B cell (primary cell): ENCODE data around the gene EEF1A2. TPM values are rescaled to one million over a fixed set of nuclear protein-coding genes. Genes with fewer than 3 reads are reported as not detected.

ENCODE experiments used
- ATAC-seq: fragments of 200-7000 bp; cut with Tn5 transposase; one replicate; pipeline ENCODE4 v1.10.0; 2021; ENCODE audit warnings: low read depth, mild to moderate bottlenecking, moderate number of reproducible peaks, moderate library complexity
- CTCF ChIA-PET: fragments of 350-600 bp; sonication (Branson Sonifier 250); formaldehyde crosslinking; loops from one replicate; lab custom pipeline; 2021; ENCODE audit warnings: antibody characterized with exemption, inconsistent platforms; lab: Charles Lee
- POLR2A ChIA-PET: fragments of 350-600 bp; sonication (Branson Sonifier 250); formaldehyde crosslinking; loops from one replicate; lab custom pipeline; 2021; ENCODE audit warnings: antibody characterized with exemption; lab: Charles Lee
- DNase-seq: peaks from one replicate; pipeline ENCODE4 v3.0.0; 2013
- H2AFZ ChIP-seq: 2 replicates; pipeline ENCODE4 v1.6.1; 2012; ENCODE audit warnings: mild to moderate bottlenecking, low read depth, low read length; ENCODE audit not compliant: insufficient read depth, poor library complexity, severe bottlenecking
- H3K27ac ChIP-seq, 2 donors: 1 replicate in 1 of 2; 2 replicates in 1 of 2; pipeline ENCODE4 v1.5.1; 2012 to 2013; ENCODE audit warnings: low read length in 2 of 2, mild to moderate bottlenecking in 2 of 2, moderate library complexity in 1 of 2
- H3K27me3 ChIP-seq, 4 experiments: fragments of 200-600 bp in 1 of 4; sonication (generic) in 1 of 4; replicated peaks in 1 of 4; 1 replicate in 2 of 4; 2 replicates in 2 of 4; pipeline versions ENCODE4 v1.6.1 to v1.7.0; 2013 to 2016; ENCODE audit warnings: low read length in 3 of 4, mild to moderate bottlenecking in 2 of 4, mixed read lengths in 1 of 4, moderate library complexity in 1 of 4; ENCODE audit not compliant: insufficient read depth in 4 of 4, control insufficient read depth in 3 of 4; ENCODE audit errors: control extremely low read depth in 1 of 4
- H3K36me3 ChIP-seq, 2 experiments: replicated peaks in 1 of 2; 1 replicate in 1 of 2; 2 replicates in 1 of 2; pipeline versions ENCODE4 v1.6.1 to v1.7.1; 2013; ENCODE audit warnings: low read length in 1 of 2; ENCODE audit not compliant: insufficient read depth in 2 of 2, control insufficient read depth in 1 of 2; ENCODE audit errors: control extremely low read depth in 1 of 2, extremely low read depth in 1 of 2
- H3K4me1 ChIP-seq, 2 donors: fragments of 200-600 bp in 1 of 2; sonication (generic) in 1 of 2; 1 replicate in 1 of 2; 2 replicates in 1 of 2; pipeline versions ENCODE4 v1.5.1 to v1.6.1; 2013 to 2017; ENCODE audit warnings: low read length in 2 of 2; ENCODE audit not compliant: control insufficient read depth in 2 of 2, insufficient read depth in 2 of 2
- H3K4me2 ChIP-seq: replicated peaks from 2 replicates; pipeline ENCODE3; 2012; ENCODE audit warnings: mild to moderate bottlenecking, low read depth, low read length; ENCODE audit not compliant: poor library complexity, severe bottlenecking
- H3K4me3 ChIP-seq, 5 experiments: fragments of 200-600 bp in 1 of 5; sonication (generic) in 1 of 5; 1 replicate in 3 of 5; 2 replicates in 2 of 5; pipeline versions ENCODE4 v1.5.1 to v1.7.0; 2011 to 2016; ENCODE audit warnings: low read length in 4 of 5, mild to moderate bottlenecking in 4 of 5, low read depth in 2 of 5, control low read depth in 1 of 5, moderate library complexity in 1 of 5; ENCODE audit not compliant: insufficient read depth in 1 of 5; ENCODE audit errors: control extremely low read depth in 1 of 5, extremely low read depth in 1 of 5
- H3K79me2 ChIP-seq: fragments of 200-600 bp; sonication (generic); one replicate; pipeline ENCODE4 v1.6.0; 2016; ENCODE audit warnings: low read length; ENCODE audit not compliant: control insufficient read depth, insufficient read depth
- H3K9ac ChIP-seq: fragments of 200-600 bp; sonication (generic); 2 replicates; pipeline ENCODE4 v1.6.1; 2017; ENCODE audit warnings: mild to moderate bottlenecking, low read length, moderate library complexity
- H3K9me3 ChIP-seq, 3 donors: one replicate each; pipeline versions ENCODE4 v1.6.1 to v1.7.1; 2013; ENCODE audit warnings: low read length in 2 of 3; ENCODE audit not compliant: control insufficient read depth in 2 of 3, insufficient read depth in 1 of 3; ENCODE audit errors: control extremely low read depth in 1 of 3
- H4K20me1 ChIP-seq: 2 replicates; pipeline ENCODE4 v1.6.0; 2012; ENCODE audit warnings: mild to moderate bottlenecking, low read length; ENCODE audit not compliant: insufficient read depth, control insufficient read depth, poor library complexity, severe bottlenecking
- H3K27ac Mint-ChIP-seq: one replicate; pipeline ENCODE4 v1.8.0; 2021; ENCODE audit warnings: mixed read lengths
- H3K27me3 Mint-ChIP-seq: one replicate; pipeline ENCODE4 v1.8.0; 2021; ENCODE audit warnings: mixed read lengths
- H3K4me1 Mint-ChIP-seq: one replicate; pipeline ENCODE4 v1.8.0; 2021; ENCODE audit warnings: mixed read lengths
- H3K4me3 Mint-ChIP-seq: one replicate; pipeline ENCODE4 v1.8.0; 2021; ENCODE audit warnings: mixed read lengths
- H3K9me3 Mint-ChIP-seq: one replicate; pipeline ENCODE4 v1.8.0; 2022; ENCODE audit warnings: mixed read lengths; ENCODE audit not compliant: insufficient read depth
- CTCF ChIP-seq: fragments of 200-600 bp; IDR thresholded peaks from one replicate; pipeline ENCODE4 v1.8.0; 2022; ENCODE audit warnings: antibody characterized with exemption, mild to moderate bottlenecking
- EZH2 ChIP-seq: IDR thresholded peaks from 2 replicates; pipeline ENCODE4 v1.6.1; 2012; ENCODE audit warnings: borderline replicate concordance, low read depth, mild to moderate bottlenecking, moderate library complexity, low read length; ENCODE audit not compliant: insufficient read depth, poor library complexity, severe bottlenecking
- WGBS: methylation state at CpG from one replicate; pipeline ENCODE4 v1.1.5; 2013; ENCODE audit warnings: missing lambda C conversion rate; ENCODE audit not compliant: insufficient coverage; 5-methylcytosine and 5-hydroxymethylcytosine counted together
- intact Hi-C: fragments of 100-400 bp; cut with micrococcal nuclease; formaldehyde crosslinking; loops from one replicate; pipeline ENCODE4 v1.10.0; 2022
- polyA plus RNA-seq: library from polyadenylated mRNA; depleted of rRNA; stranded (reverse); fragments of >200 nt; gene quantifications from 2 replicates; pipeline ENCODE4 v1.2.3, GENCODE V29; 2012
- total RNA-seq, 2 donors: library from RNA; stranded (reverse); fragments of 120-200 nt in 1 of 2; gene quantifications; 1 replicate in 1 of 2; 2 replicates in 1 of 2; pipeline versions ENCODE4 v1.2.3 to v1.2.4, GENCODE V29; 2013 to 2022

The EEF1A2 gene
- total and polyA plus RNA-seq, 2 donors (not counting 1 experiment from before 2014, with no cell fraction given), result 2.2 to 2.9 TPM

- Histone ChIP-seq H3K4me2 (no peak overlapping the region), H3K4me1 (peaks cover 7 to 16% of the 10 kb centered on the region in 2 donors), H3K36me3 (no peaks in the 10 kb centered on the region), H3K27me3 (peaks cover 0 to 19% (median 6%) of the 10 kb centered on the region in 4 experiments), H3K4me3 (no peak overlapping the region), H3K9me3 (peaks cover 0 to 6% (median 0%) of the 10 kb centered on the region in 3 donors), H3K79me2 (no peaks in the 10 kb centered on the region), H2AFZ (no peak overlapping the region), H3K9ac (no peak overlapping the region), H4K20me1 (no peaks in the 10 kb centered on the region), H3K27ac (no peak overlapping the region)
- WGBS, result 70% methylated on average over 33 of the region's 35 CpGs
- TF ChIP-seq EZH2 (no peak), CTCF (no peak)
- no peak for DNase-seq
- ChIA-PET POLR2A (no interaction called here), CTCF (interaction anchor here (0.5 kb wide), 1 partner anchor 53 kb away, joined by 3 read pairs; no protein-coding TSS in a partner anchor)
- H3K4me3 Mint-ChIP-seq, result no peak overlapping the region
- H3K4me1 Mint-ChIP-seq, result peaks cover 11% of the 10 kb centered on the region
- no peak overlapping the region for H3K27ac Mint-ChIP-seq
- peaks cover 12% of the 10 kb centered on the region for H3K27me3 Mint-ChIP-seq
- no peaks in the 10 kb centered on the region for H3K9me3 Mint-ChIP-seq
- ATAC-seq, result no peak
- intact Hi-C loops, result no loop called here
These were observed 43.9 kb downstream of the EEF1A2 start for GRCh38 chr20:63454731-63455567.
